ENCODE data around the gene ARAP1.

ARAP1 gene

GRCh38 chr11:72649215-72649976, 102.8 kb downstream of the ARAP1 start:
- Histone ChIP-seq H3K27ac (ENCODE audit: low read length) (no peak overlapping the region), H3K4me1 (ENCODE audit: low read length) (no peaks in the 10 kb centered on the region), H3K9me2 (replicated peaks; ENCODE audit: insufficient read depth, low read length) (no peaks in the 10 kb centered on the region), H3F3A (ENCODE audit: insufficient read depth, low read length) (no peaks in the 10 kb centered on the region), H2AFZ (ENCODE audit: low read length) (no peak overlapping the region), H4K20me1 (ENCODE audit: insufficient read depth, low read length) (no peaks in the 10 kb centered on the region), H3K79me2 (ENCODE audit: low read length) (no peaks in the 10 kb centered on the region), H3K4me3 (ENCODE audit: low read length) (no peak overlapping the region), H3K9ac (ENCODE audit: low read length) (no peak overlapping the region), H3K9me3 (replicated peaks; ENCODE audit: insufficient read depth, low read length) (no peaks in the 10 kb centered on the region), H3K36me3 (replicated peaks; ENCODE audit: insufficient read depth, low read length) (no peaks in the 10 kb centered on the region), H3K4me2 (ENCODE audit: low read depth, low read length) (no peak overlapping the region), H3K27me3 (replicated peaks; ENCODE audit: insufficient read depth, low read length) (peaks cover 3% of the 10 kb centered on the region; the same call in 1 of the 2 replicates)
- TF ChIP-seq CTCF (IDR thresholded peaks at IDR 0.05; ENCODE audit: low read length), result no peak
- no peak for TF ChIP-seq EZH2 (optimal IDR thresholded peaks at IDR 0.05; ENCODE audit: low read depth, low read length)
- no peak for TF ChIP-seq EZH2phosphoT487 (IDR thresholded peaks at IDR 0.05; ENCODE audit: low read length)
- DNase-seq, result no peak

GRCh38 chr11:72648384-72649136, 103.6 kb downstream of the ARAP1 start:
- Histone ChIP-seq H3K27me3 (replicated peaks; ENCODE audit: insufficient read depth, low read length) (0 out of 2 replicates have a peak, but pooled peaks cover under 1% of the 10 kb centered on the region), H3K9ac (ENCODE audit: low read length) (no peak overlapping the region), H3F3A (ENCODE audit: insufficient read depth, low read length) (no peaks in the 10 kb centered on the region), H3K79me2 (ENCODE audit: low read length) (no peaks in the 10 kb centered on the region), H3K9me3 (replicated peaks; ENCODE audit: insufficient read depth, low read length) (no peaks in the 10 kb centered on the region), H3K27ac (ENCODE audit: low read length) (no peak overlapping the region), H3K4me1 (ENCODE audit: low read length) (no peaks in the 10 kb centered on the region), H3K4me2 (ENCODE audit: low read depth, low read length) (no peak overlapping the region), H3K36me3 (replicated peaks; ENCODE audit: insufficient read depth, low read length) (no peaks in the 10 kb centered on the region), H3K9me2 (replicated peaks; ENCODE audit: insufficient read depth, low read length) (no peaks in the 10 kb centered on the region), H3K4me3 (ENCODE audit: low read length) (no peak overlapping the region), H2AFZ (ENCODE audit: low read length) (no peak overlapping the region), H4K20me1 (ENCODE audit: insufficient read depth, low read length) (no peaks in the 10 kb centered on the region)
- TF ChIP-seq CTCF (IDR thresholded peaks at IDR 0.05; ENCODE audit: low read length) (no peak), EZH2 (optimal IDR thresholded peaks at IDR 0.05; ENCODE audit: low read depth, low read length) (no peak), EZH2phosphoT487 (IDR thresholded peaks at IDR 0.05; ENCODE audit: low read length) (no peak)
- no peak for DNase-seq

- Histone ChIP-seq H3K36me3 (replicated peaks; ENCODE audit: insufficient read depth, low read length) (no peaks in the 10 kb centered on the region), H3K27me3 (replicated peaks; ENCODE audit: insufficient read depth, low read length) (no peaks in the 10 kb centered on the region), H4K20me1 (ENCODE audit: insufficient read depth, low read length) (no peaks in the 10 kb centered on the region), H3K9me2 (replicated peaks; ENCODE audit: insufficient read depth, low read length) (no peaks in the 10 kb centered on the region), H3K9ac (ENCODE audit: low read length) (no peak overlapping the region), H3K4me2 (ENCODE audit: low read depth, low read length) (no peak overlapping the region), H3K9me3 (replicated peaks; ENCODE audit: insufficient read depth, low read length) (no peaks in the 10 kb centered on the region), H3K79me2 (ENCODE audit: low read length) (no peaks in the 10 kb centered on the region), H3K27ac (ENCODE audit: low read length) (no peak overlapping the region), H3K4me1 (ENCODE audit: low read length) (no peaks in the 10 kb centered on the region), H3K4me3 (ENCODE audit: low read length) (no peak overlapping the region), H3F3A (ENCODE audit: insufficient read depth, low read length) (no peaks in the 10 kb centered on the region), H2AFZ (ENCODE audit: low read length) (no peak overlapping the region)
- no peak for DNase-seq
- TF ChIP-seq EZH2 (optimal IDR thresholded peaks at IDR 0.05; ENCODE audit: low read depth, low read length), result no peak
- TF ChIP-seq EZH2phosphoT487 (IDR thresholded peaks at IDR 0.05; ENCODE audit: low read length), result no peak
- no peak for TF ChIP-seq CTCF (IDR thresholded peaks at IDR 0.05; ENCODE audit: low read length)
Measured at GRCh38 chr11:72647882-72648281, 104.3 kb downstream of the ARAP1 start.
